Karpas-422 (cell line): ENCODE results near the gene MCTP2. TPM values are rescaled to one million over a fixed set of nuclear protein-coding genes. Genes with fewer than 3 reads are reported as not detected.
A peak's percentile ranks its signal among the peaks of the same experiment; 100 is the strongest.
"Not testable (repeated sequence)": the region's sequence is repeated elsewhere in the genome, so short reads cannot be mapped to it uniquely, and the experiment has no call there.

Source experiments
- DNase-seq: peaks from one replicate; pipeline ENCODE4 v3.0.0-alpha.2; 2015
- H2AFZ ChIP-seq: fragments of 200-600 bp; sonication (generic); 2 replicates; pipeline ENCODE4 v1.6.1; 2014; ENCODE audit warnings: antibody characterized with exemption, low read length, mixed read lengths
- H3K27ac ChIP-seq: fragments of 200-600 bp; sonication (generic); 2 replicates; pipeline ENCODE4 v1.5.1; 2014; ENCODE audit warnings: mild to moderate bottlenecking, low read length, moderate library complexity
- H3K27me3 ChIP-seq: fragments of 200-600 bp; sonication (generic); 2 replicates; pipeline ENCODE4 v1.6.1; 2014; ENCODE audit warnings: low read length, mixed read lengths
- H3K36me3 ChIP-seq: fragments of 200-600 bp; sonication (generic); 2 replicates; pipeline ENCODE4 v1.6.1; 2014; ENCODE audit warnings: low read length, mixed read lengths; ENCODE audit not compliant: insufficient read depth
- H3K4me1 ChIP-seq: fragments of 200-600 bp; sonication (generic); 2 replicates; pipeline ENCODE4 v1.6.1; 2014; ENCODE audit warnings: mild to moderate bottlenecking, low read length, mixed read lengths
- H3K4me2 ChIP-seq: fragments of 200-600 bp; sonication (generic); 2 replicates; pipeline ENCODE4 v1.6.1; 2014; ENCODE audit warnings: low read length, low read depth, mild to moderate bottlenecking; ENCODE audit not compliant: poor library complexity, severe bottlenecking
- H3K4me3 ChIP-seq: fragments of 200-600 bp; sonication (generic); 2 replicates; pipeline ENCODE4 v1.5.1; 2014; ENCODE audit warnings: mild to moderate bottlenecking, antibody characterized with exemption, low read length, mixed read lengths
- H3K79me2 ChIP-seq: fragments of 200-600 bp; sonication (generic); 2 replicates; pipeline ENCODE4 v1.6.1; 2014; ENCODE audit warnings: mild to moderate bottlenecking, low read length, mixed read lengths
- H3K9ac ChIP-seq: fragments of 200-600 bp; sonication (generic); 2 replicates; pipeline ENCODE4 v1.6.0; 2014; ENCODE audit warnings: low read length
- H3K9me2 ChIP-seq: fragments of 200-600 bp; sonication (generic), shearing (Covaris generic); replicated peaks from 2 replicates; pipeline ENCODE4 v1.6.0; 2014; ENCODE audit warnings: mild to moderate bottlenecking, low read length, moderate library complexity; ENCODE audit not compliant: insufficient read depth
- H3K9me3 ChIP-seq: fragments of 300-700, 200-600 bp; sonication (generic); 2 replicates; pipeline ENCODE4 v1.6.1; 2014; ENCODE audit warnings: low read length, mixed read lengths
- H4K20me1 ChIP-seq: fragments of 200-600 bp; sonication (generic); 2 replicates; pipeline ENCODE4 v1.6.1; 2014; ENCODE audit warnings: mild to moderate bottlenecking, antibody characterized with exemption, low read length, low read depth; ENCODE audit not compliant: insufficient read depth
- total RNA-seq: library from RNA; depleted of rRNA; stranded (reverse); fragments of >200 nt; shearing (Covaris generic); gene quantifications from 2 replicates; pipeline ENCODE4 v1.2.3, GENCODE V29; 2014; ENCODE audit warnings: low replicate concordance

Gene MCTP2
- total RNA-seq, 1 experiment from 2014 or later: 58.9 TPM

GRCh38 chr15:94250801-94251200 lies 19.4 kb downstream of the MCTP2 start:
- Histone ChIP-seq H3K79me2 (peaks cover 92% of the 10 kb centered on the region), H3K27ac (peak overlapping the region; percentile 38), H3K4me2 (no peak overlapping the region), H3K9me2 (no peaks in the 10 kb centered on the region), H3K9me3 (no peaks in the 10 kb centered on the region), H3K4me3 (no peak overlapping the region), H3K36me3 (no peaks in the 10 kb centered on the region), H2AFZ (no peak overlapping the region), H3K9ac (no peak overlapping the region), H3K27me3 (no peaks in the 10 kb centered on the region), H4K20me1 (peaks cover 8% of the 10 kb centered on the region; the same call in 1 of the 2 replicates), H3K4me1 (peaks cover 85% of the 10 kb centered on the region)
- no peak for DNase-seq

GRCh38 chr15:94252223-94252766 lies 20.9 kb downstream of the MCTP2 start:
- Histone ChIP-seq H2AFZ (no peak overlapping the region), H3K4me2 (no peak overlapping the region), H3K9me2 (no peaks in the 10 kb centered on the region), H3K27ac (peak overlapping the region; percentile 98), H3K79me2 (peaks cover 91% of the 10 kb centered on the region), H3K4me1 (peaks cover 92% of the 10 kb centered on the region), H3K36me3 (no peaks in the 10 kb centered on the region), H3K9me3 (no peaks in the 10 kb centered on the region), H3K4me3 (no peak overlapping the region), H4K20me1 (0 out of 2 replicates have a peak, but pooled peaks cover 6% of the 10 kb centered on the region), H3K9ac (no peak overlapping the region), H3K27me3 (no peaks in the 10 kb centered on the region)
- peak; percentile 38 for DNase-seq

GRCh38 chr15:94252906-94253491 lies 21.6 kb downstream of the MCTP2 start:
- no peaks in the 10 kb centered on the region for H3K9me2 ChIP-seq
- peak; percentile 39 for DNase-seq
- peak overlapping the region; percentile 18 for H3K9ac ChIP-seq
- H3K4me1 ChIP-seq: peaks cover 92% of the 10 kb centered on the region
- peak overlapping the region; percentile 39 for H3K4me3 ChIP-seq
- no peak overlapping the region for H2AFZ ChIP-seq
- H3K27ac ChIP-seq: peak overlapping the region; percentile 98
- peak overlapping the region; percentile 54 for H3K4me2 ChIP-seq
- no peaks in the 10 kb centered on the region for H3K36me3 ChIP-seq
- 0 out of 2 replicates have a peak, but pooled peaks cover 3% of the 10 kb centered on the region for H4K20me1 ChIP-seq
- no peaks in the 10 kb centered on the region for H3K27me3 ChIP-seq
- peaks cover 84% of the 10 kb centered on the region for H3K79me2 ChIP-seq
- H3K9me3 ChIP-seq: no peaks in the 10 kb centered on the region

GRCh38 chr15:94253742-94254141 lies 22.4 kb downstream of the MCTP2 start:
- Histone ChIP-seq H3K4me3 (peak overlapping the region; percentile 39), H3K27ac (peak overlapping the region; percentile 98), H4K20me1 (0 out of 2 replicates have a peak, but pooled peaks cover 3% of the 10 kb centered on the region), H3K9me2 (no peaks in the 10 kb centered on the region), H3K4me1 (peaks cover 90% of the 10 kb centered on the region), H3K27me3 (no peaks in the 10 kb centered on the region), H3K36me3 (no peaks in the 10 kb centered on the region), H2AFZ (no peak overlapping the region), H3K4me2 (peak overlapping the region; percentile 54), H3K9ac (peak overlapping the region; percentile 18), H3K9me3 (no peaks in the 10 kb centered on the region), H3K79me2 (peaks cover 76% of the 10 kb centered on the region)
- DNase-seq: no peak

- Histone ChIP-seq H3K27me3 (no peaks in the 10 kb centered on the region), H4K20me1 (0 out of 2 replicates have a peak, but pooled peaks cover 3% of the 10 kb centered on the region), H3K79me2 (peaks cover 67% of the 10 kb centered on the region), H3K9ac (peak overlapping the region; percentile 31), H3K36me3 (no peaks in the 10 kb centered on the region), H3K4me3 (no peak overlapping the region), H3K4me1 (peaks cover 91% of the 10 kb centered on the region), H3K4me2 (peak overlapping the region; percentile 36), H2AFZ (no peak overlapping the region), H3K9me3 (no peaks in the 10 kb centered on the region), H3K9me2 (no peaks in the 10 kb centered on the region), H3K27ac (peak overlapping the region; percentile 98)
- DNase-seq: no peak
Observed at GRCh38 chr15:94255540-94255939, 24.2 kb downstream of the MCTP2 start.

- Histone ChIP-seq H3K4me2 (peak overlapping the region; percentile 36), H4K20me1 (0 out of 2 replicates have a peak, but pooled peaks cover 3% of the 10 kb centered on the region), H2AFZ (no peak overlapping the region), H3K9me3 (no peaks in the 10 kb centered on the region), H3K9ac (peak overlapping the region; percentile 5; the same call in 1 of the 2 replicates), H3K79me2 (peaks cover 70% of the 10 kb centered on the region), H3K9me2 (no peaks in the 10 kb centered on the region), H3K4me1 (peaks cover 97% of the 10 kb centered on the region), H3K36me3 (no peaks in the 10 kb centered on the region), H3K27ac (peak overlapping the region; percentile 98), H3K4me3 (no peak overlapping the region; the same call in 1 of the 2 replicates), H3K27me3 (no peaks in the 10 kb centered on the region)
- DNase-seq: peak; percentile 59
Observed at GRCh38 chr15:94256511-94256910, 25.1 kb downstream of the MCTP2 start.

GRCh38 chr15:94257776-94258175 lies 26.4 kb downstream of the MCTP2 start:
- Histone ChIP-seq H3K4me1 (peaks cover 98% of the 10 kb centered on the region), H3K27ac (peak overlapping the region; percentile 98), H3K4me2 (peak overlapping the region; percentile 16), H3K79me2 (peaks cover 70% of the 10 kb centered on the region)
- not testable (repeated sequence) for DNase-seq, H2AFZ ChIP-seq, H3K27me3 ChIP-seq, H3K36me3 ChIP-seq, H4K20me1 ChIP-seq, H3K9me3 ChIP-seq, H3K9me2 ChIP-seq, H3K4me3 ChIP-seq, H3K9ac ChIP-seq

GRCh38 chr15:94258246-94258645 lies 26.9 kb downstream of the MCTP2 start:
- Histone ChIP-seq H3K9me2 (no peaks in the 10 kb centered on the region), H3K9me3 (no peaks in the 10 kb centered on the region), H3K4me1 (peaks cover 98% of the 10 kb centered on the region), H3K27ac (peak overlapping the region; percentile 98), H2AFZ (no peak overlapping the region), H3K36me3 (no peaks in the 10 kb centered on the region), H3K4me2 (peak overlapping the region; percentile 74), H3K27me3 (no peaks in the 10 kb centered on the region), H3K9ac (no peak overlapping the region), H3K4me3 (no peak overlapping the region), H3K79me2 (peaks cover 71% of the 10 kb centered on the region), H4K20me1 (0 out of 2 replicates have a peak, but pooled peaks cover 2% of the 10 kb centered on the region)
- DNase-seq: peak; percentile 97
